ENCODE measurements around the gene CAMKV. TPM values are rescaled to one million over a fixed set of nuclear protein-coding genes. Genes with fewer than 3 reads are reported as not detected.
"Not testable (repeated sequence)": the region's sequence is repeated elsewhere in the genome, so short reads cannot be mapped to it uniquely, and the experiment has no call there.

Gene CAMKV
- total RNA-seq, 4 donors from 2014 or later = not detected

GRCh38 chr3:49906073-49906743, 36.5 kb upstream of the CAMKV start:
- no peaks in the 10 kb centered on the region for H3K27me3 ChIP-seq
- peak; percentile 63 for ATAC-seq
- peak overlapping the region in 3 of 4 donors; percentile 59 to 71 (median 63) for H3K27ac ChIP-seq
- no peaks in the 10 kb centered on the region for H3K9me3 ChIP-seq
- peaks cover 0 to 54% (median 11%) of the 10 kb centered on the region in 3 donors for H3K4me1 ChIP-seq
- 0 to 21% methylated on average over 2 to 3 of the region's 15 CpGs for WGBS, 2 donors (ENCODE audit: low coverage in 1 of 2)
- peaks cover 0 to 30% of the 10 kb centered on the region in 2 donors for H3K36me3 ChIP-seq
- H3K4me3 ChIP-seq = peak overlapping the region; percentile 13 to 39
- TF ChIP-seq POLR2AphosphoS5 (IDR thresholded peaks at IDR 0.05) = no peak
- TF ChIP-seq CTCF (IDR thresholded peaks at IDR 0.05) = peak in 3 of 4 experiments; percentile 69 to 75 (median 72)

GRCh38 chr3:49904448-49904847, 34.7 kb upstream of the CAMKV start:
- 89% methylated on average over 3 of the region's 13 CpGs; no CpG with 5 or more reads in 1 of the 2 donors for WGBS, 2 donors (ENCODE audit: low coverage in 1 of 2)
- Histone ChIP-seq H3K4me3 (peak overlapping the region in 1 of 2 donors; percentile 52), H3K4me1 (peaks cover 0 to 68% (median 11%) of the 10 kb centered on the region in 3 donors), H3K27ac (peak overlapping the region in 3 of 4 donors; percentile 33 to 75 (median 56)), H3K36me3 (peaks cover 0 to 12% of the 10 kb centered on the region in 2 donors)
- not testable (repeated sequence) for H3K27me3 ChIP-seq, ATAC-seq, H3K9me3 ChIP-seq

- Histone ChIP-seq H3K4me1 (peaks cover 0 to 68% (median 11%) of the 10 kb centered on the region in 3 donors), H3K4me3 (peak within 1 kb of the TSS; percentile 17 to 52), H3K36me3 (peaks cover 0 to 5% of the 10 kb centered on the region in 2 donors), H3K27me3 (no peaks in the 10 kb centered on the region), H3K27ac (peak within 1 kb of the TSS in 3 of 4 donors; percentile 33 to 75 (median 56)), H3K9me3 (no peaks in the 10 kb centered on the region)
- peak in 1 of 4 experiments; percentile 12 for TF ChIP-seq CTCF (IDR thresholded peaks at IDR 0.05)
- peak in 1 of 2 donors; percentile 8 for TF ChIP-seq POLR2A (IDR thresholded peaks at IDR 0.05)
- no peak for TF ChIP-seq POLR2AphosphoS5 (IDR thresholded peaks at IDR 0.05)
- TF ChIP-seq EP300 (IDR thresholded peaks at IDR 0.05) = no peak
- 65 to 100% methylated on average over 1 to 5 of the region's 65 CpGs for WGBS, 2 donors (ENCODE audit: low coverage in 1 of 2)
- peak; percentile 88 for ATAC-seq
These were observed 34.0 kb upstream of the CAMKV start, which contains the start of gene MST1R for GRCh38 chr3:49903451-49904424. Gene MST1R (minus strand): TSS chr3:49903873. CDS start chr3:49903609, 264 bp downstream.

- H3K27me3 ChIP-seq = no peaks in the 10 kb centered on the region
- no peak for ATAC-seq
- H3K36me3 ChIP-seq = peaks cover 0 to 5% of the 10 kb centered on the region in 2 donors
- TF ChIP-seq POLR2AphosphoS5 (IDR thresholded peaks at IDR 0.05) = no peak
- TF ChIP-seq POLR2A (IDR thresholded peaks at IDR 0.05) = no peak
- no peak for TF ChIP-seq CTCF (IDR thresholded peaks at IDR 0.05)
- TF ChIP-seq EP300 (IDR thresholded peaks at IDR 0.05) = no peak
- H3K27ac ChIP-seq = peak overlapping the region in 2 of 4 donors; percentile 18 to 75
- H3K4me1 ChIP-seq = peaks cover 0 to 68% (median 11%) of the 10 kb centered on the region in 3 donors
- no peaks in the 10 kb centered on the region for H3K9me3 ChIP-seq
- WGBS, 2 donors (ENCODE audit: low coverage in 1 of 2) = 87% methylated on average over 9 of the region's 44 CpGs; no CpG with 5 or more reads in 1 of the 2 donors
- H3K4me3 ChIP-seq = peak overlapping the region in 1 of 2 donors; percentile 52
These were observed 33.0 kb upstream of the CAMKV start for GRCh38 chr3:49902511-49903345.
